HG03558 (cell line): ENCODE results near the gene PTTG1IP2.

Source experiments
- ATAC-seq: cut with Tn5 transposase; IDR thresholded peaks from one replicate; pipeline ENCODE4 v1.9.1; 2021; ENCODE audit warnings: moderate number of reproducible peaks; ENCODE audit not compliant: unreplicated experiment; ENCODE audit errors: extremely low read depth

The PTTG1IP2 gene

DNA sequence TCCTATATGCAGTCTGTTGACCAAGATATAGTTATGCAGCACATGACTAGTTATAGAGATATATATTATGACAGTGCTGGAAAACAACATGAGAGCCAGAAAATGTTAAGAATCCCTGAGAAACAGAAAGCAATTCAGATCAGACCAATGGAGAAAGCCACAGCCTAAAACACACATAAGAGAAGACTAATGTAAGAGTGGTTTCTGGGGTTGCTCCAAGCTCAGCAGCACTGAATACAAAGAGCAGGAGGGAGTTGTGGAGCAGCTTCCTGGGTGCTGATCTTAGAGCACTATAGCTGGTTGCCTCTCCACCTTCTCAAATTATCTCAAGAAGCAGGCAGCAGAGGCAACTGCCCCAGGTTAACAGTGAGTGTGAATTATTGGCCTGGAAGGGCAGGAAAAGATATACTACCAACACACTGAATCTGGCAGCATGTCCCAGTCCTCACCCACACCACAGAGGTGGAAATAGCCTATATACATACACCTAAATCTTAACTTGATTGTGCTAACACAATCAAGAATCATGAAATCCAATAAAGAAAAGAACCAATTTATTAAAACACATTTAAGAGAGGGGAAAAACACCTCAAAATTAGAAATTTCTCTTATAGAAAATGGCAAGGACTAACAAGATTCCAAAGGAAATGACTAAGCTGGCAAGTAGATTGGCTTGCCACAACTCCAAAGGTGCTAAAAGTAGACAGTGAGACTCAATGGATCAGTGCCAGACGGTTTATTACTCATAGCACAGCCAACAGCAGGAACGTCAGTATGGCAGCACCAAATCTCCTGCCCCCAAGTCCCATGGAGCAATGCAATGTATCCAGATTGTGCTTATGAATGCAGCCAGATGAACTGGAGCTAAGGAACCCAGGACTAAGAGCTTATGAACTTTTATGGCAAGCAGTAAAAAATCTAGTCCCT is 5.1 kb downstream of the PTTG1IP2 start:
- ATAC-seq: no peak

DNA sequence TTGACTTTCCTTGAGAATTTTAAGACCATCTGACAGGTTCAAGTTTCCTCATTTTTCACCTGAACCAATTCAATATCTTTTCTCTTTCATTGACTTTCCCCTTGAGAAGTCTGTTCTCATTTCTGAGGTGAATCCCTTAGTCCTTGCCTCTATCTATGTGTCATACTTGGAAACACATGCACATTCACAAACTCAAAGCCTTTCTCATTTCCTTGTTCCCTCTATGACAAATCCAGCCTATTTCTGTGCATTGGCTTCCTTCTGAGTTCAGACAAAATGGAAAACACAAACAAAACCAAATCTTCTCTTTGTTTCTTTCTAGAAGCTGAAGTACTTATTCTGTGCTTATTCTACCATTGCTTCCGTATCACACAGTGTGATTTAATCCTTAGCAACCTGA is 13.8 kb downstream of the PTTG1IP2 start:
- no peak for ATAC-seq

DNA sequence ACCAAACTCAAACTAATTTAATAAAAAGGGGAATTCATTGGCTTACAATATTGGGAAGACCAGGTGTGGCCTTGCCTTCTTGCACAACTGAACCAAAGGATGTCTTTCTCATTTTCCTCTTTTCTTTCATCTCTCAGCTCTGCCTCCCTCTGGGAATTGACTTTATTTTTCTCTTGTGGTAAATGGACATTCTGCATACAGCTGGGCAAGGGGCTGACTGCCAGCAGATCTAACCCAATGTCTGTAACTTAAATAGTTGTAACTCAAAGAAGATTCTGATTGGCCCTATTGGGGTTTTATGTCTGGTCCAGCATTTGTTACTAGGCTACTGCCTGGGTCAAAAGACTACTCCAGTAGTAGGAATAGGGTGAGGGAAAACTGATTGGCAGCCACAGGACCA is 15.3 kb downstream of the PTTG1IP2 start:
- ATAC-seq: no peak

DNA sequence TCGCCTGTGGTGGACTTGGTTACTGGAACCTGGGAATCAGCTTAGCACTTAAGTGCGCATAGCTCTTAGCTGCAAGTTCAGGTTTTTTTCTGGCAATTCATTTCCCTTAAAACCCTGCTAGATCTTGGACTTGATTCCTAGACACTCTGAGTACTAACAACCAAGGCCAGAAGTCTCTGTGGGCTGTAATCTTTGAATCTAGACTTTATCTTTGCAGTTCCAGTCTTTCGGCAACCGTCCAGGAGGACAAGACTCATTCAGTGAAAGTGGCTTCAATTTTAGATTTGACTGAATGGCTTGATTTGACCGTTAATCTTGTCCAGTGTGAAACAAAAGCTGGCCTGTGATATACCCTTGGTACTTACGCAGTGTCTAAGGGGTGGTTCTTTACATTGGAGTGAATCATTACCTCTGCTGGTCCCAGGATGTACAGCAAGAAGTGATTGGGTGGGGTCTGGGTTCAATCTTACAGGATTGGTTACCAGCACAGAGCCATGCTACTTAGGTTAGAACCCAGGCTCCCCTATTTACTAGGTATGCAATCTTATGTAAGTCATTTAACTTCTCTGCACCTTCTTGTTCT is 16.4 kb downstream of the PTTG1IP2 start:
- ATAC-seq: no peak

DNA sequence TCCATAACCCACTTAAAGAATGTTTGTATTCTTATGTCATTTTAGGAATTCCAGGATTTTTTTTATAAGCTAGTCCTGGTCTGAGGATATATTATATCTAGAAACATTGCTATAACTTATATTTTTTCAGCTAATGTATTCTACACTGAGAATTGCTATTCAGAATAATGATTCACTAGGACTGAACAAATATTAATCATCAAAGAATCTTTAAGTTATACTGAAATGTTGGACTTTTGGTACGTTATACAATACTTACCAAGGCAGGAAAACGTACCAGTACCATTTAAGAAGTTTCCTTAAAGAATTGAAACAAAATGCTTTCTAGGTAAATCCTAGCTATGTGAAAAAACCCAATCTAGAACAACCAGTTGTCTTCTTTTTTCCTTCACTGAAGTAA is 18.4 kb downstream of the PTTG1IP2 start:
- ATAC-seq: no peak

DNA sequence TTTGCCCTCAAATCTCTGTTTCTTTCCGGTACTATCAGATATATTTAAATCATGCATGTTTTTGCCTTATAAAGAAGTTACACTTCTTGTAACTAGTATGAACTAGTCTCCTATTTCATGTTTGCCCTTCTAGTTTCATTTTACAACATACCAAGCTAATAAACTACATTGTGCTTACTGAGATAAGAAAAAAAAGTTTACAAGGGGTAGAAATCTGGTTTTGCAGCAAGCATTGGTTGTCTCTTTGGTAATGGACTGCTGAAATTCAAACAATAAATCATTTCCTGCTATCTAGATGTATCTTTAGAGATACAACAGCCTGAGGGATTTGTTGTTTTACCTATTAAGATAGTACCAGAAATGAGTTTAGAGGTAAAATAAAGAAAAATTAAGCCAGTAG is 18.8 kb downstream of the PTTG1IP2 start:
- ATAC-seq: no peak

DNA sequence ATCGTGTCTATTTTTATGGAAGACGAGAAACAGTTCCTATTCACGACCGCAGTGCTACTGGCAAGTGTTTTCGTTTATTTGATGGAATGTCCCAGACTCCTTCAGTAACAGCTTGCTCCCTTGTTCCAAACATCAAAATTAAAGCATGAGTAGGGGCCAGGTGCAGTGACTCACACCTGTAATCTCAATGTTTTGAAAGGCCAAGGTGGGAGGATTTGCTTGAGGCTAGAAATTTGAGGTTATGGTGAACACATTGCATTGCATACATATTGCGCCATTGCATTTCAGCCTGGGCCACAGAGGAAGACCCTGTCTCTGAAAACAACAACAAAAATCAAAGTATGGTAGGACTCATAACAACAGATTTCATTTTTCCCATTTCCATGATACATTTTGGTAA is 22.8 kb downstream of the PTTG1IP2 start:
- ATAC-seq: no peak

DNA sequence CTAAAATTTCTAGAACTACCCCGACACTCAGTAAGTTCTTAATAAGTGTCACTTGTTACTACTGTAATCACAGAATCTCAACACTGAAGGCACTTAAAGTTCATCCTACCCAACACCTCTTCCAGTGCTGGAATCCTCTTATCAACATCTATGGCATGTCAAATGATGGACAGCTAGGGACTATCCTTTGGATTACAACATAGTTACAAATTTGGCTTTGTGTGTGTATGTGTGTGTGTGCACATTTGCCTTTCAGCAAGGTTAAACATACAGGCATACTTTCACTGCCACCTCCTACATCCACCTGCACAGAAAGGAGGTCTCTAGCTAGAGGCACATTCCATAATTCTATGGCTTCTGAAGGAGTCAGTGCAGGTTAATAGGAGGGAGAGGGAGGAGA is 25.8 kb downstream of the PTTG1IP2 start:
- ATAC-seq: no peak

DNA sequence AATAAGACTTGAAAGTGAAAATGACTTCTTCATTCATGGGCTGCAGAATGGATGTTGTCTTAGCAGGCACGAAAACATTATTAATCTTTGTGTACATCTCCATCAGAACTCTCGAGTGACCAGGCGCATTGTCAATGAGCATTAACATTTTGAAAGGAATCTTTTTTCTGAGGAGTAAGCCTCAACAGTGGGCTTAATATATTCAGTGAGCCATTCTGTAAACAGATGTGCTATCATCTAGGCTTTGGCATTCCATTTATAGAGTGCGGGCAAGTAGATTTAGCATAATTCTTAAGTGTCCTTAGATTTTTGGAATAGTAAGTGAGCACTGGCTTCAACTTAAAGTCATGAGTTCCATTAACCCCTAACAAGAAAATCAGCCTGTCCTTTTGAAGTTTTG is 33.1 kb downstream of the PTTG1IP2 start:
- ATAC-seq: no peak

DNA sequence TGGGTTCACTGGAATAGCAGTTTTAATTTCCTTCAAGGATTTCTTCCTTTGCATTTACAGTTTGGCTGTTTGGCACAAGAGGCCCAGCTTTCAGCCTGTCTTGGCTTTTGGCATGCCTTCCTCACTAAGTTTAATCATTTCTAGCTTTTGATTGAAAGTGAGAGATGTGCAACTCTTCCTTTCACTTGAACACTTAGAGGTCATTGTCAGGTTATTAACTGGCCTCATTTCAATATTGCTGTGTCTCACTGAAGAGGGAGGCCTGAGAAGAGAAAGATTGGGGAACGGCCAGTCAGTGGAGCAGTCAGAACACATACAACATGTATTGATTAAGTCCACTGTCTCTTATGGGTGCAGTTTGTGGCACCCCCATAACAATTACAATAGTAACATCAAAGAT is 33.9 kb downstream of the PTTG1IP2 start:
- ATAC-seq: no peak

DNA sequence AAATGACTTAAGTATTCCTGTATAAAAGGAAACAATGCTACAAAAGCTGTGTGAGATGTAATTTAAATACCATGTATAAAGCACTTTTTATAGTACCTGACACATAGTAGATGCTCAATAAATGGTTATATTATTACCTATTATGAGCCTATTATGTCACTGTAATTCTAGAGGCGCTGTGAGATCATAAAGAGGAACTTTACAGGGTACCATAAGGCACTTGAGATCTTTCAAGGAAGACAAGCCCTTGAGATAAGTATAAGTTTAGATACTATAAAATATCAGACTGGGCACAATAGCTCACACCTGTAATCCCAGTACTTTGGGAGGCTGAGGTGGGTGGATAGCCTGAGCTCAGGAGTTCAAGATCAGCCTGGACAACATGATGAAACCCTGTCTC is 38.3 kb downstream of the PTTG1IP2 start:
- no peak for ATAC-seq

DNA sequence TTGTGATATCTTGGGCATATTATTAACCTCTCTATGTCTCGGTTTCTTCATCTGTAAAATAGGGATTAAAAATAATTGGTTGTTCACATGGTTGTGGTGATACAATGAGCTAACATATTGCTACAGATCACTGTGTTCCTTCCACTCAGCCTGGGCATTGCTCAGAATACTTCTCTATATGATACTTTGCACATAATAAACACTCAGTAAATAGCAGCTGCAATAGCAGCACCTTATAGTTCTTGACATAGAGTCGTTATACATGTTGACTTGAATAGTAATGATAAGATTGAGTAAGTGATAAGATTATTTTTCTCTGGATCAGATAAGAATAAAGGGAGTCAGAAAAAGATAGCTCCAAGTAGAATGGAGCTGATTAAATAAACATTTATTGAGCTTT is 42.3 kb downstream of the PTTG1IP2 start:
- ATAC-seq: no peak

DNA sequence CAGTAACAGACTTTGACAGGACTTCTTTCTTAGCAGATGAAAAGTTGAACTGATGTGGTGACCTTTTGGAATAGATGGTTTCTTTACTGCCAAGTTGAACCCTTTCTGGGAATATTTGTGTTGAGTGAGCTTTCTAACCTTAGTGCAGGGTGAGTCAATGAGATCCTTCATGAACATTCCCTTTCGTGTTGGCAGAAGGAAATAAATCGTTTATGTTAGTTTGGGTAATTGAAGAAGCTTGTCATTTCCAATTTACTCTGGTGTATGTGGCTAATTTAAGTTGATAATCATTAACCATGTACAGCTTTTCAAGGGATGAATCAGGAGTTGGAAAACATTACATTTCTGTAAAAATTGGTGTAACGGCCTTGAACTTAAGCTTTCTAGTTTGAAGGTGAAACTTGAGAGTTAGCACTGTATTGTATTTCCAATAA is 43.4 kb downstream of the PTTG1IP2 start:
- no peak for ATAC-seq

DNA sequence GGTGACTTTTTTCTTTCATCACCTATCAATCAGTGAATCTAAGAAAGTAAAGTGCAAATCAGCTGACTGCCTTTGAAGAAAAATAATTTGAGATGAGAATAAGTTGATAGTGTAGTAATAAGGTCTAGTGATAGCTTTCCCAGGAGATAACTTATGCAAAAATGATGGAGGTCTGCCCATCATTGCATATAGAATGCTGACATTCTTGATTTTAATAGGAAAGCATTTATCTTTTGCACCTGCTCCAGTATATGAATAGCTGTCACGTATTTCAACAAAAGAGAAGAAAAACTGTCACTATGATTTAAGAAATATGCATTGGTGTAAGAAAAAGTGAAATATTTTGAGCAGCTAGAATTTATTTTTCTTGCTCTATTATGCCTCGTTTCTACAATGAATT is 46.8 kb downstream of the PTTG1IP2 start:
- ATAC-seq: no peak

DNA sequence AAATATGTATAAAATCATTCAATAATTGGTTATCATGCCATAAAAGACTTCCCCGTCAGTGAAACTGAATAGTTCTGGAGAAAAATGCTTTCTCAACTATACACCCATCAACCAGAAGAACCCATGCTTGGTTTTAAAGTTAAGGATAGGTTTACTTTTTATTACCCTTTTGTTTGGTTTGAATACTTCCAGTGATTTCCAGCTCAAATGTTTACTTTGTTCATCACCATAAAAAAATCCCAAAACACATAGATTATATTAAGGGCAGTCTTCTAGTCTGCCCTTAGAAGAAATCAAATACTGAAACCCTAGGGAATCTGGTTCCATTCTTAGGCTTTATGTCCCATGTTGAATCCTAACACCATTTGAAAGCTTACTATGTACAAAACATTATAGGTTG is 49.2 kb downstream of the PTTG1IP2 start:
- no peak for ATAC-seq

DNA sequence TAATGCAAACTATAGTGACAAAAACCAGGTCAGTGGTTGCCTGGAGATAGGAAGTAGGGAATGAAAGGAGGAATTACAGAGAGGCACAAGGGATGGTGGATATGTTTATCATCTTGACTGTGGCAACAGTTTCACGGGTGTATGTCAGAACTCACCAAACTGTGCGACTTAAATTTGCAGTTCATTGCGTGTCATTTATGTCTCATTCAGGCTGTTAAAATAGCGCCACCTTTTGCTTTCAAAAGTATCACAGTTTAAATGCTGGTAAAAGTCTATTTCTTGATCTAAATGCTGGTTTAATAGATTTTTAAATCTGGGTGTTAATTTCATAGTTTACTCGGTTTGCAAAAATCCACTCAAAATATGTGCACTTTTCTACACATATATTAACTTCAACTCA is 51.0 kb downstream of the PTTG1IP2 start:
- ATAC-seq: no peak

DNA sequence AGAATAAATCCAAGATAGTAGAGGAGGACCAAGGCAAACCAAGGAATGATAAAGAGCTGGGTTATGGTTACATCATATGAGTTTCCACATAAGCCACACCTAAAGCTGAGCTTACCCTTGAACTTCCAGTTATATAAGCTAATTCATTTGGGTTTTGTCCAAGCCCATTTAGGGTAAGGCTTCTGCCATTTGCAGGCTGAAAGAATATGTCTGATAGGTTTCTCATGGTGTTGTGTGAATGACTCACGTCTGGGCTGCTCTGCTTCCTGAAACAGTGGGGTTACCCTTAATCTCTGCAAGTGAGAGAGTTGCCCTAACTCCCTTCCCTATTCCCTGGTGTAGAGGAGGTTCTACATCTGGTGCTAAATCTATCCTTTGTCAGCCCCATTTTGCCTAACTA is 60.8 kb downstream of the PTTG1IP2 start:
- no peak for ATAC-seq

DNA sequence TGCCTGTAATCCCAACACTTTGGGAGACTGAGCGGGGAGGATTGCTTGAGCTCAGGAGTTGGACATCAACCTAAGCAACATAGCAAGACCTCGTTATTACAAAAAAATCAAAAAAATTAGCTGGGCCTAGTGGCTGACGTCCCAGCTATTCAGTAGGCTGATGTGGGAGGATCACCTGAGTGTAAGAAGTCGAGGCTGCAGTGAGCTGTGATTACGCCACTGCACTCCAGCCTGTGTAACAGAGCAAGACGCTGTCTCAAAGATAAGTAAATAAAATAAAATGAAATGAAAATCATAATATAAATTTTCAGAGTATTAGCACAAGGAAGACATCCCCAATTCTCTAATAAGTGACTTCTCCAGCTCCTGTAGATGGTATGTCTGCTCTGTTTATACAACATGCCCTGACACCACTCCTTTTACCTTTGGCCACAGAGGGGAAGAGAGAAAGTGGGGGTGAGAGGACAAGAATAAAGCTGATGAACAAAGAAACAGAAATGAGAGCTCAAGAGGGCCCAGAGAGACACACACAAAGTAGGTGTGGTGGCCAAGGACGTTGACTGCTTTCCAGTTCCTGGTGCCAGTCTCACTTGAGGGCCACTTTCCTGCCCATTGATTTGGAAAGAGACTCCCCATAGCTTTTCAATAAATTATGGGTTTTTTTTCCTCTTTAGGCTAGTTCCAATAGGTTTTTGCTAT is 62.9 kb downstream of the PTTG1IP2 start:
- no peak for ATAC-seq

DNA sequence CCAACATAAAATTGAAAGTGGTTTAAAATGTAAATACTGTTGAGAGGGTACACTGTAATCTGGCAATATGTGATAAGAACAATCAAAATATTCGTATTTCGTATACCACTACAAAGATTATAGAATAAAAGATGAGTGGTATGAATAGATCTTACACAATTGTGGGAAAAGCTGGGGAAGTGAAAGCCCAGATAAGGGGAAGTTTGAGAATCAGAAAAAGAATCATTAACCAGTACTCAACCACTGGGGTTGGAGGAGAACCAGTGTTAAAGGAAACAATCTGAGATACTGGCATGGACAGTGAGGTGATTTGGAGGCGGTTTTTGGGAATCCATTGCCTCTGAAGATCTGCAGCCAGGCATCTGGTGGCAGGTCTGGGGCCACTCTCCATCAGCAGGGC is 67.0 kb downstream of the PTTG1IP2 start:
- ATAC-seq: peak; percentile 53

DNA sequence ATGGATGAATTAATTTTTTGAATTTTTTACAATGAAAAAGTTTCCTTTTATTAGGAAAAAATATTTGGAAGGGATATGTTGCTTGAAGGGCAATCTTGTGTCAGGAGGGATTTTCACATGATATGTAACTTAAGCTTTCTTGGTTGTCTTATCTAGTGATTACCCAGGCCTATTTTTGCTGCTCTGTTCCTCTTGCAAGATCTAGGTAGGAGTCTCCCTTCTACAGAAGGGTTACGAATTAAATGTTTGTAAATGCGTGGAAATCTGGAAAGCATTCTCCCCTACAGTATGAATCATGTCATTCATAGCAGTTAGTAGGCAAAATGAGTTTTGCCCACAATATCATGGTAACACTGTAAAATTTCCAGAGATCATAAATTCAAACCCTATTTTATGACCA is 69.0 kb downstream of the PTTG1IP2 start:
- ATAC-seq: no peak

DNA sequence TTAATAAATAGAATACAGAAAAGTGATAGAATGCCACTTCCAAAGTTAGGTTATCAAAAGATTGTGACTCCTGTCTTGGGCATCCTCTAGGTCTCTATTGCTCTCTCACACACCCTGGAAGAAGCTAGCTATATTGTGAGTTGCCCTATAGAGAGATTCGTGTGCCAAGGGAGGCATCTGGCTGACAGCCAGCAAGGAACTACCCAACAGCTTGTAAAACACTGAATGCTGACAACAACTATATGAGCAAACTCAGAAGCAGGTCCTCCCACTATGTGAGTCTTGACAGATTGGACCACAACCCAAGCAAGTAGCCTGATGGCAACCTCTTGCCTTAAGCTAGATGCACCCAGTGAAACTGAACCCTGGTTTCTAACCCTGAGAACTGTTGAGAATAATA is 71.0 kb downstream of the PTTG1IP2 start:
- no peak for ATAC-seq
